ENCODE measurements around the gene ZBTB20. TPM values are rescaled to one million over a fixed set of nuclear protein-coding genes. Genes with fewer than 3 reads are reported as not detected.

The ZBTB20 gene
- total RNA-seq, 1 donor from 2014 or later: 91.2 TPM

GRCh38 chr3:115165266-115165665 lies 18.2 kb upstream of the ZBTB20 start:
- no peak for TF ChIP-seq CTCF (IDR thresholded peaks at IDR 0.05)
- peaks cover 18% of the 10 kb centered on the region for H3K4me1 Mint-ChIP-seq
- intact Hi-C loops (cut with micrococcal nuclease): loop anchor here (2.0 kb wide), 1 partner anchor 16 kb away; no protein-coding TSS in a partner anchor
- no peaks in the 10 kb centered on the region for H3K9me3 Mint-ChIP-seq
- no peak overlapping the region for H3K4me3 Mint-ChIP-seq
- H3K27ac Mint-ChIP-seq: no peak overlapping the region
- POLR2A ChIA-PET: interaction anchor here (1.8 to 3.7 kb wide), 2 partner anchors 18 to 22 kb away, joined by 4 to 18 read pairs; partner anchors contain the start of gene ZBTB20
- no peaks in the 10 kb centered on the region for H3K36me3 Mint-ChIP-seq (ENCODE audit: low read depth)
- DNase-seq (no peak), ATAC-seq (ENCODE audit: low read depth) (no peak)
- CTCF ChIA-PET: interaction anchor here (1.2 to 1.5 kb wide), 3 partner anchors 124 to 1010 kb away, joined by 3 read pairs; no protein-coding TSS in a partner anchor
- H3K27me3 Mint-ChIP-seq: no peaks in the 10 kb centered on the region

- Mint-ChIP-seq H3K4me1 (peaks cover 18% of the 10 kb centered on the region), H3K36me3 (ENCODE audit: low read depth) (no peaks in the 10 kb centered on the region), H3K27me3 (no peaks in the 10 kb centered on the region), H3K4me3 (no peak overlapping the region), H3K9me3 (no peaks in the 10 kb centered on the region), H3K27ac (no peak overlapping the region)
- ATAC-seq (ENCODE audit: low read depth) (no peak), DNase-seq (no peak)
- POLR2A ChIA-PET: interaction anchor here (1.8 to 3.7 kb wide), 2 partner anchors 17 to 22 kb away, joined by 4 to 18 read pairs; partner anchors contain the start of gene ZBTB20
- no peak for TF ChIP-seq CTCF (IDR thresholded peaks at IDR 0.05)
- intact Hi-C loops (cut with micrococcal nuclease): loop anchor here (2.0 kb wide), 1 partner anchor 16 kb away; no protein-coding TSS in a partner anchor
- CTCF ChIA-PET: interaction anchor here (1.4 to 1.5 kb wide), 2 partner anchors 73 to 127 kb away, joined by 3 to 6 read pairs; no protein-coding TSS in a partner anchor
Measured at GRCh38 chr3:115164374-115165221, 17.5 kb upstream of the ZBTB20 start.

- Mint-ChIP-seq H3K4me1 (peaks cover 18% of the 10 kb centered on the region), H3K4me3 (no peak overlapping the region), H3K36me3 (ENCODE audit: low read depth) (no peaks in the 10 kb centered on the region), H3K27me3 (no peaks in the 10 kb centered on the region), H3K9me3 (no peaks in the 10 kb centered on the region), H3K27ac (no peak overlapping the region)
- ChIA-PET CTCF (no interaction called here), POLR2A (interaction anchor here (3.7 kb wide), 1 partner anchor 15 kb away, joined by 18 read pairs; the partner anchor contains the start of gene ZBTB20)
- DNase-seq: no peak
- intact Hi-C loops (cut with micrococcal nuclease): no loop called here
- TF ChIP-seq CTCF (IDR thresholded peaks at IDR 0.05): no peak
- no peak for ATAC-seq (ENCODE audit: low read depth)
Measured at GRCh38 chr3:115162759-115163158, 15.7 kb upstream of the ZBTB20 start.

GRCh38 chr3:115161866-115162265 lies 14.8 kb upstream of the ZBTB20 start:
- intact Hi-C loops (cut with micrococcal nuclease): no loop called here
- no peaks in the 10 kb centered on the region for H3K36me3 Mint-ChIP-seq (ENCODE audit: low read depth)

More at GRCh38 chr3:115161866-115162265, 14.8 kb upstream of the ZBTB20 start:
- DNase-seq (no peak), ATAC-seq (ENCODE audit: low read depth) (no peak)
- H3K27me3 Mint-ChIP-seq: no peaks in the 10 kb centered on the region
- H3K9me3 Mint-ChIP-seq: no peaks in the 10 kb centered on the region
- H3K27ac Mint-ChIP-seq: no peak overlapping the region
- peaks cover 18% of the 10 kb centered on the region for H3K4me1 Mint-ChIP-seq
- POLR2A ChIA-PET: no interaction called here
- TF ChIP-seq CTCF (IDR thresholded peaks at IDR 0.05): no peak
- CTCF ChIA-PET: interaction anchor here (1.0 kb wide), 1 partner anchor 70 kb away, joined by 4 read pairs; no protein-coding TSS in a partner anchor
- H3K4me3 Mint-ChIP-seq: no peak overlapping the region
